GM18951 (cell line): ENCODE results near the gene ERCC2.

Source experiments
- POLR2A ChIP-seq: IDR thresholded peaks from 4 replicates; pipeline ENCODE4 v1.6.1; 2011; ENCODE audit warnings: mild to moderate bottlenecking; ENCODE audit not compliant: insufficient read length, insufficient read depth; ENCODE audit errors: extremely low read depth
- in situ Hi-C: fragments of 300-500 bp; cut with MboI; formaldehyde crosslinking; loops from one replicate; pipeline ENCODE4 v1.12.0; 2022; ENCODE audit warnings: low sequenced_read_pairs, mixed read lengths, inconsistent platforms; ENCODE audit not compliant: unreplicated experiment

The ERCC2 gene

DNA sequence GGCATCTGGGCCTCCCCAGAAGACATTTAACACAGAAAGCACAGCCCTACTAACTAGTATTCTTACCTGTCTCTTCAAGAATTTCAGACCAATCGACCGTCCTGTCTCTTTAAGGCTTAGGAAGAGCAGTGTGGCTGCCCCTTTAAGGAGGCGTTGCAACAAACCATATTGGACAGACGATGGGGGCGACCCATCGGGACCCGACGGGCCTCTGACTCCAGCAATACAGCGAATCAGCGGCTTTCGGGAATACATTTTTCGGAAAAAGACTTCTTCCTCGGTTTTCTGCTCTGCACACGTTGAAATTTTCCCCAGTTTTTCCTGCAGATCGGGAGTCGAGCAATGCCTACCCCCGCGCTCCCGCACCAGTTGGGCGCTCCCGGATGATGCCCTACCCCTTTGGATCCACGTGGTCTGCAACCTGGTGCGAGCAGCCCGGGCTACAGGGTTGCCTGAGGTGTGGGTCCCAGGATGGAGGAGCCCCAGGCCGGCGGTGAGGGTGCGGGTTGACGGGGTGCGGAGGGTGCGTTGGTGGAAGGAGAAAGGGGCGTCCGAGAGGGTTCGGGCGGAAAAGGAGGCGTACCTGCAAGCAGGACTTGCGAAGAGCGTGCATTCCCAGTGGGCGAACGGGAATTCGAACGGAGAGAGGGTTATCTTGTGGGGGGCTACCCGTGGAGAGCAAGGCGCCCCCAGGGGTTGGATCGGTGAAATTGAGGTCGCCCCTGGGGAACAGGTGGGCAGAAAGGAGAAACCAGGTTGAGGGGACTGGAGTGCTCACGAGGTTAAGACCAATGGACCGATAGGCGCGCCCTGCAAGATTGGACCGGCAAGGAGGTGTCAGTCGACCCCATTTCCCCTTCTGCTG, 36.1 kb upstream of the ERCC2 start, which contains the start of gene POLR1G:
TSS of gene POLR1G (plus strand) at position 419 of the 865 bp plus-strand sequence. CDS start at position 472, 53 bp downstream.
- TF ChIP-seq POLR2A, result peak; percentile 77
- in situ Hi-C loops, result no loop called here

DNA sequence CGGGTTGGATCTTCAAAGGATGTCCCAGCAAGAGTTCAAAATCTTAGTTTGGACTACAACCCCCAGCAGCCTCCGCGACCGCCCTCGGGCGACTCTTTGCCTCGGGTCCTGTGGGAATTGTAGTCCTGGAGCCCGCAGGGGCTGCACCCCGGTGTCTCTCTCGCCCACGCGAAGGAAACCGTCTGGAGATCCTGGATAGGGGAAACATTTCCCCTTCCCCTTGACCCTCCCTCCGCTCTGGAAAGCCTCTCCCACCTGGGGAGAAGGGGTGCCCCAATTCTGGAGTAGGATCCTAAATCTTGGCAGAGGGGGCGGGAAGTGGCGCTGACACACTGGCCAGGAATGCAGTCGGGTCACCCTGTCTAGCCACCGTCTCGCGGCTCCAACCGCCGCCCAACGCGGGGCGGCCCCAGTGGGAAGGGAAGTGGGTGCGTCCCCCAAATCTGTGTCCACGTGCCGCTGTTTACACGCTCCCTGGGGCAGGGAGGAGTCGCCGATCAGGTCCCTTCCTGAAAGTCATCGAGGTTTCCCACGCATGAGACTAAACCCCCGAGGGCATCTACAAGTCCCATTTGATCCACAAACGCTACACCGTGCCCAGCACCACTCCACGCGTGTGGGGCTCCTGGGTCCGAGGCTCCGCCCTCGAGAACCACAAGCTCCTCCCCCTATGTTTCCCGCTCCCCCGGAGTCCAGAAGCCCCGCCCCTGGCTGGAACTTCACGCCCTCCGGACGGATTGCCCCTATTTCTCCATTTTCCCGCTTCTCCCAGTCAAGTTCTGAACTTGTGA, 35.3 kb upstream of the ERCC2 start:
- in situ Hi-C loops, result no loop called here
- TF ChIP-seq POLR2A, result peak; percentile 67

DNA sequence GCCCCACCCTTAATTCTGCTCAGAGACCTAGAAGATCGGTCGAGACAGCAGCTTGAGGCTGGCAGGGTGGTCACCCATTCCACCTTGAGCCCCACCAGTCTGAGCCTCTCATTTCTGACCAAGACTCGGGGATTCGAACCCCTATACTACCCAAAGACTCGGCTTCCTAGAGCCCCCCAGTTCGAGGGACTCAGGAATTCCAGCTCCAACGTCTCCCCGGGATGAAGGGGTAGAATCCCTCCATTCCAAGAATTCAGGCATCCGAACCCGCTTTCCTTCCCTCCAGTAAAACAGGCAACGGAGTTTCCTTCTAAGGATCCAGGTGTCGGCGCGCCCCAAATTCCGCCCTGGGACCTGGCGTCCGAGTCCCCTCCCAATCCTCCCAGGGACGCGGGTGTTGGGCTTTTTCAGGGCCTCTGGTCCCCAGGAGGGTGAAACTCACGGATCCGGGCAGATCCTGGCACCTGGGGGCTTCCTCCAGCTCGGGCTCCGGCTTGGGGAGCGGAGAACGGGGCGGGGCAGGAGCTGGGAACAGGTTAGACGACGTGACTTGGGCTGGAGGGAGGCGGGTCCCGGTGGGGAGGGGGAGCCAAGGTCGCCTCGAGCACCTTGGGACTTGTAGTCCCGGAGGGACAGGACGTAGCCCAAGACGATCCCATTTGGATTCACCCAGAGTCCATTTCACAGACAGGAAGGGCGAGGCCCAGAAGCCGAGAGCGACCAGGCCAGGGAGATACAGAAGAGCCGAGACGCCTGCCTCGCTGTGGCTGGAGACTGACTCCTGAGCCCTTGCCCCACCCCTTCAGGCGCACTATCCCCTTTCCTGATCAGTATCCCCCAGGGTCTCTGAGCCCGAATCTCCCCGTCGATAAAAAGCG, 34.4 kb upstream of the ERCC2 start, which contains the start of gene PPP1R13L:
TSS of gene PPP1R13L (minus strand) at position 513 of the 878 bp plus-strand sequence. CDS start 6,751 bp downstream, outside the sequence.
- in situ Hi-C loops, result no loop called here
- TF ChIP-seq POLR2A, result no peak

DNA sequence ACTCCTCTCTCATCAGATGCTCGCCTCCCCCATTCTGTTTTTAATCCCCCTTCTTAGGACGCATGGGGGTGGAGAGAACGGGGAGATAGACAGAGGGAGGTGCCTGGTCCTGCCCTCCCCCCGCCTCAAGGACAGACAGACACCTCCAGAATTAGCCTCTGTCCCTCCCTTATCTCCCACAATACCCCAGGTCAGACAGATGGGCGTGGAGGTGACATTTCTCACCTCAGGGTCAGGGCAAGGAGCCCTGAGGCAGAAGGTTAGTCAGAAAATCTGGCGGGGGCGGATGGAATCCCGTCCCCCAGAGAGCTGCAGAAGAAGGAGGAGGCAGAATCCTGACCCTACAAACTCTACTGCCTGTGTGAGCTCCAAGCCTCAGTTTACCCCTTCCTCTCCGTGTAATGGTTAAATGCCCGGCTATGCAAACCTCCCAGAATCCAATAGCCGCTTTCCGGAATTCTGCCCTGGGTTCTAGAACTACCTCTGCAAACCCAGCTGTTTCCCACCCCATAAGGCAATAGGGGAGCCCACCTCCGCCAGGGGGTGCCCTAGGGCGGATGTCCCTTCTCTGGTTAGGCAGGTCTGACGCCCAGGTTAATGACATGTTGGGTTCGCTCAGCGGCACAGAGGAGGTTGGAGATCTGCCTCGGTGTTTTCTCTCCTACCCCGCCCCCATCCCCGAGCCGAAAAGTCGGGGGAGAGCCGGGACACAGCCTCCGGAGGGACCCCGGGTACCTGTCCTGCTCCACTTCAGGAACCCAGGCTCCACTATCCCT, 33.6 kb upstream of the ERCC2 start:
- no peak for TF ChIP-seq POLR2A
- in situ Hi-C loops, result no loop called here

DNA sequence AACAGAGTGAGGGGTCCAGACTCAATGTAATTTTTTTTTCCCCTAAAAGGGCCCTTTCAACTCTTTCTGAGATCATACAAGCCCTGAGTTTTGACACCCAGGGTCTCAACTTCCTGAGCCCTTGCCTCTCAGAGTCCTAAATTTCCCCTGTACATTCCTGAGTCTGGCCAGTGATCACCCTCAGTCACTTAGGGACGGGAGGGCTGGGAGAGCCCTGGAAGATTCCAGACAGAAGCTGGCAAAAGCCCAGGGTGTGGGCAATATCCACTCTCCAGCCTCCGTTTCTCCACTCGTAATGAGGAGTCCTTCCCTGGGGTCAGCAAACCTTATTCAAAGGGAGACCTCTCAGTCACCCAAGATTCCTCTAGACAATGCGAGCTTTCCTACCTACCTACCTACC, 32.9 kb upstream of the ERCC2 start:
- in situ Hi-C loops, result no loop called here
- no peak for TF ChIP-seq POLR2A

- in situ Hi-C loops, result no loop called here
- no peak for TF ChIP-seq POLR2A
These were observed 32.1 kb upstream of the ERCC2 start for GRCh38 chr19:45402298-45403061.

- in situ Hi-C loops, result no loop called here
- TF ChIP-seq POLR2A, result no peak
These were observed 31.4 kb upstream of the ERCC2 start for GRCh38 chr19:45401815-45402214.

- no peak for TF ChIP-seq POLR2A
- in situ Hi-C loops, result no loop called here
These were observed 29.8 kb upstream of the ERCC2 start for GRCh38 chr19:45400192-45400591.

DNA sequence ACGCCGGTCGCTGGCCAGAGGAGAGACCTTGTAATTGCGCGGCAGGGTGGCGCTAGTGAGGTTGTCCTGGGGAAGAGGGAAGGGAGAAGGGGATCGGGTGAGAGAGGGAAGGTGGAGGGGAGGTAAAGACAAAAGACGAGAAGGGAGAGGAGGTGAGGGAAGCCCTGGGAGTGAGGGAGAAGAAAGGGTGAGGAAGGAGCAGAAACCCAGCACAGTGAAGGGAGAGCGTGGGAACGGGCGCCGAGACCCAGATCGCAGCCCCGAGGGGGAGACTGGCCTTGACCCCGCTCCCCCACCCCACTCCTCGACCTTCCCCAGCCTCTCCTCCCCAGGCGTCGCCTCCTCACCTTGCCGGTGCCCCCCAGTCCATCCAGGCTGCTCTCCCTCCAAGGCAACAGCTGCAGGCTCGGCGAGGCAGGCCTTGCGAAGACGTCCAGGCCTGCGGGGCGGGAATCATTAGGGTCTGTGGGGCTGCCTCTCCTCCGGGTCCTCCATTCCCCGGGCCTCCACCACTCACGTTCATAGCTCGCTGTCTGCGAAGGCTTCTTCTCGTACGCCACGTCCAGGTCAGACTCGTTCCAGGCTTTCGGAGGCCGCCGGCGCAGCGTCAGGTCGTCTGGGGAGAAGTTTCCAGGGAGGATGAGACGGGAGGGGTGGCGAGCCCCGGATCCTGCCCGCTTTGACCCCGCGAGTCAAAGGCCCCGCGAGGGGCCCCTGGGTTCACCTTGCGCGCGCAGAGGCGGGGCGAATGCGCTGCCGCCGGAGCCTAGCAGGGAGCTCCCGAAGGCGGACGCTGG, 25.6 kb upstream of the ERCC2 start:
- TF ChIP-seq POLR2A, result no peak
- in situ Hi-C loops, result no loop called here

DNA sequence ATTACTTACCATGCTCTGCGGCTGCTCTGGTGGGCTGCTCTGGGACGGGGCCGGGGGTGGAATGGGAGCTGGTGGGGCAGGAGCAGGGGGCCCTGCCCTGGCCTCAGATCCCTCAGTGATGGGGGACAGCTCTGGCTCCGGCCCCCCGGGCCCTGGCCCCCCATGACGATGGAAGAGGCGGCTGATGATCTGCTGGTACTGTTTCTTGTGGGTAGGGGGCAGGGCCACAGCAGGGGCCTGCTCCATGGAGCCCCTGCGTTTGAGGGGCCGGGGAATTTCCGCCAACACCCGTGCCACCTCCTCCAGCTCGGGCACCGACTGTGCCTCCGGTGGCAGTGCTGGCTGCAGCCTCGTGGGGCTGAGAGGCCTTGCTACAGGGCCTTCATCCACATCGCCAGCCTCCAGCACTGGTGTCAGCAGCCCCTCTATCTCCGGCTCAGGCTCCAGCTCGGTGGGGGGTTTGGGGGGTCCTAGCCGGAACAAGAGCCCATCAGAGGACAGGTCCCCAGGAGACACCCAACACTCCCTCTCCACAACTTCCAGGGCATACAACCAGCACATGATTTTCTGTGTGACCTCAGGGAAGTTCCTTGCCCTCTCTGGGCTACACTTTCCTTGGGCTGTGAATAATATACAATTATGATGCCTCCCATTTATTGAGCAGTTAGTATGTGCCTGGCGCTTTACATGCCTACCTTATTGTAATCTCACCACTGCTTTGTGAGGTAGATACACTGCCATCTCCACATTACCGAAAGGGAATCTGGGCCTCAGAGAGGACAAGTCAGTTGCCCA, 21.7 kb upstream of the ERCC2 start:
- in situ Hi-C loops, result no loop called here
- TF ChIP-seq POLR2A, result peak; percentile 1
